ENCODE measurements around the gene MON1B. TPM values are rescaled to one million over a fixed set of nuclear protein-coding genes. Genes with fewer than 3 reads are reported as not detected.

Gene MON1B
- total and polyA plus RNA-seq, 2 of the 8 experiments (the other 6 are each of a cell fraction or from before 2014, with no cell fraction given) = 20.0 to 45.9 TPM

- Histone ChIP-seq H4K5ac (ENCODE audit: insufficient read length, low read depth, low read length) (no peak overlapping the region), H3K18ac (ENCODE audit: extremely low read depth, low read length) (no peak overlapping the region), H3K36me3 (ENCODE audit: control insufficient read depth in 2 of 4, insufficient read depth in 4 of 4, low read length in 3 of 4) (no peaks in the 10 kb centered on the region), H2BK20ac (ENCODE audit: low read length) (no peak overlapping the region), H3K23me2 (ENCODE audit: low read depth, low read length) (no peaks in the 10 kb centered on the region), H2BK120ac (replicated peaks; ENCODE audit: low read depth, low read length) (no peak overlapping the region), H4K8ac (ENCODE audit: extremely low read depth, insufficient read depth, low read length) (no peak overlapping the region), H3K9ac (replicated peaks in 1 of 4; ENCODE audit: extremely low read depth in 1 of 4, low read depth in 3 of 4, low read length in 3 of 4) (no peak overlapping the region), H4K91ac (replicated peaks; ENCODE audit: insufficient read length, low read length) (no peak overlapping the region), H2AFZ (ENCODE audit: low read length) (no peak overlapping the region), H3K27me3 (replicated peaks in 1 of 4; ENCODE audit: control insufficient read depth in 3 of 4, extremely low read depth in 1 of 4, insufficient read depth in 3 of 4, low read length in 3 of 4) (no peaks in the 10 kb centered on the region), H3K4me1 (replicated peaks in 1 of 4; ENCODE audit: control insufficient read depth in 3 of 4, insufficient read depth in 4 of 4, low read length in 3 of 4) (no peaks in the 10 kb centered on the region), H3K27ac (ENCODE audit: low read depth, low read length) (no peak overlapping the region), H3K56ac (replicated peaks; ENCODE audit: insufficient read length, low read depth, low read length) (no peak overlapping the region), H3K79me2 (ENCODE audit: control insufficient read depth in 1 of 2, insufficient read depth in 2 of 2, low read length in 2 of 2) (no peaks in the 10 kb centered on the region), H2AK5ac (ENCODE audit: low read depth, low read length) (no peak overlapping the region), H3K79me1 (ENCODE audit: low read depth, low read length) (no peaks in the 10 kb centered on the region), H3K9me3 (ENCODE audit: insufficient read depth in 2 of 2, low read depth in 1 of 2, low read length in 1 of 2) (peaks cover 0 to 4% of the 10 kb centered on the region in 2 experiments; a peak in 3 of 4 replicates), H3K4ac (replicated peaks; ENCODE audit: insufficient read length, low read depth, low read length) (no peak overlapping the region), H3K23ac (ENCODE audit: insufficient read length) (no peak overlapping the region), H2BK15ac (ENCODE audit: low read length) (no peak overlapping the region), H3K4me2 (ENCODE audit: insufficient read depth in 1 of 2, low read depth in 2 of 2, low read length in 2 of 2) (no peak overlapping the region), H3K14ac (ENCODE audit: insufficient read length) (no peak overlapping the region), H2BK12ac (ENCODE audit: low read depth, low read length) (no peak overlapping the region), H2BK5ac (ENCODE audit: low read depth, low read length) (no peak overlapping the region), H3K4me3 (ENCODE audit: extremely low read depth in 1 of 4, insufficient read depth in 2 of 4, low read depth in 3 of 4, low read length in 4 of 4) (no peak overlapping the region), H4K20me1 (replicated peaks in 1 of 2; ENCODE audit: control insufficient read depth in 1 of 2, insufficient read depth in 2 of 2, low read length in 2 of 2) (no peaks in the 10 kb centered on the region)
- no peak for TF ChIP-seq ZNF274 (IDR thresholded peaks at IDR 0.05; ENCODE audit: borderline replicate concordance, extremely low read depth, low read length)
- POLR2A ChIA-PET (ENCODE audit: partially characterized antibody) = no interaction called here
- no peak for FAIRE-seq
- DNase-seq (ENCODE audit: low read depth in 1 of 2, low spot score in 2 of 2) = no peak
- CTCF ChIA-PET (ENCODE audit: partially characterized antibody) = interaction anchor here (0.8 kb wide), 1 partner anchor 26 kb away, joined by 3 read pairs; no protein-coding TSS in a partner anchor
Measured at GRCh38 chr16:77143364-77143763, 47.6 kb upstream of the MON1B start.
